GM21717 (cell line): Measurements from ENCODE around the gene OR2T29.
"Not testable (repeated sequence)": the region's sequence is repeated elsewhere in the genome, so short reads cannot be mapped to it uniquely, and the experiment has no call there.

Source experiments
- ATAC-seq: cut with Tn5 transposase; IDR thresholded peaks from one replicate; pipeline ENCODE4 v1.9.1; 2021; ENCODE audit warnings: mild to moderate bottlenecking, moderate library complexity; ENCODE audit not compliant: unreplicated experiment

The OR2T29 gene, protein sequence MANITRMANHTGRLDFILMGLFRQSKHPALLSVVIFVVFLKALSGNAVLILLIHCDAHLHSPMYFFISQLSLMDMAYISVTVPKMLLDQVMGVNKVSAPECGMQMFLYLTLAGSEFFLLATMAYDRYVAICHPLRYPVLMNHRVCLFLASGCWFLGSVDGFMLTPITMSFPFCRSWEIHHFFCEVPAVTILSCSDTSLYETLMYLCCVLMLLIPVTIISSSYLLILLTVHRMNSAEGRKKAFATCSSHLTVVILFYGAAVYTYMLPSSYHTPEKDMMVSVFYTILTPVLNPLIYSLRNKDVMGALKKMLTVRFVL

DNA sequence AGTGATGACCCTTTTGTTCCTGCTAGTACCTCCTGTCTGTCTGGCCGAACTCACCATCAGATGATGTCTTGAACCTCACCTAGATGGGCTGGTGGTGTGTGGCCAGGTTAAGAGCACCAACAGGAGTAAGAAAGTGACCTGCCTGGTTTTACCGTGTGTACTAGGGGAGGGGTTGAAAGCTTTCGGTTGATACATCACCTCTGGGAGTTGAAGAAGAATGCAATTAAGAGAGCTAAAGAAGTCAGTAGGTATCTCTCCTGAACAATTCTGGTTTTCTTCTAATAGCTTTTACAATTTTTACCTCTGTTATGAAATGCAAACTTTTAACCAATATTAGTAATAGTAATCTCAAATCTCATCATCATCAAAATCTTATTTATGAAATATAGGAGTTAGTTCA, at the start of gene OR2T29:
OR2T29 (minus strand) TSS at position 101 of the 400 bp plus-strand sequence. CDS start 3,281 bp downstream, outside the sequence.
- ATAC-seq, result not testable (repeated sequence)

DNA sequence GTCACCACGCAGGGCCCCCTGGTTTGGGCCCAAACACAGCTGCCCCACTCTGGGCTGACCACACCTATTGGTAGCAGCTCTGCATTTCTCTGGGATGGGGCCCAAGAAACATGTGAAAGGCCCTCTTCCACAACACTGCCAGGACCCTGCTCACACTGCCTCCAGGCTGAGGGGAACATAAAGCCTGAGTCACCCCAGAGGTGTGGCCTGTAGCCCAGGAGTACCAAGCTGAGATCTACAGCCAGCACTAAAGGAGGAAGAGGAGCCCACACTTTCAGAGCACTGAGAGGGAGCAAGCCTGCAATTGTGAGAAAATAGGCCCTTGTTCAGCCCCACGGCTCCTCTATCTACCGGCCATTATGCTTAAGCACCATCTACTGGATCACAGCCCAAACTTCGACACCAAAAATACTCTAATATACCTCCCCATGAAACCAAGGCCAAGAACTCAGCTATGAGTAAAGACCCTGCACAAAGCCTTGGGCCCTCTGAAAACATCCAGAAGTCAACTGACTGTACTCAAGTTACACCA, 49.4 kb upstream of the OR2T29 start:
- no peak for ATAC-seq

DNA sequence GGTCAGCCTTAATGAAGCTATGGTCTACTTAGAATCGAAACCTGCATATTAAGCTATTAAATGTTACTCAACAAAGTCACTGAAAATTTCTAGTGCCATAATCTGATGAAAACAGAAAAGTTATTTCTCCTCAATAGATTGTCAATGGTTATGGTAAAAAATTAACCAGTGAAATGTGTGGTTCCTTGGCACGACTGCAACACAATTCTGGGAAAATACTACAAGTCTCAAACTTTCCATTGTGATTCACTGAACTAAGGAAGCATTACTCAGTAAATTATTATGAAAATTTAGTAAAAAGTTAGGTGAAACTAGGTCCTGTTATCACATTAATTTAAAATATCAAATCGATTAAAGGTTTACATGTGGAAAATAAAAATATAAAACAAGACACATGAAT, 47.7 kb upstream of the OR2T29 start:
- no peak for ATAC-seq

DNA sequence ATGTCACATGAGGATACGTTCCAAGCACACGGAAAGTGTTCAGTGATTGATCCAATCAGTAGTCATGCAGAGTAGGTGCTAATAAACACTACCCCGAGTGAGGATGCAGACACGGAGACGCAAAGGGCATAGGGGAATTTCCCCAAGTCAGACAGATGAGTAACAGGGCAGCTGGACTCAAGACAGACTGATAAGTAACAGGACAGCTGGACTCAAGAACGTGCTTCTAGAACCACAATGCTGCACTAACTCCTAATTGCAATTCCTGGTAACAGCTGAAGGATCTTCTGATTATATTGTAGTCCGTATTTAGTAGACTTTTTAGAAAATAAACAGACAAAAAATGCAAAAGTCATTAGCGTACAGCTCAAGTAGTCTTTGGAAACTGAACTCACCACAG, 36.8 kb upstream of the OR2T29 start:
- ATAC-seq, result no peak

DNA sequence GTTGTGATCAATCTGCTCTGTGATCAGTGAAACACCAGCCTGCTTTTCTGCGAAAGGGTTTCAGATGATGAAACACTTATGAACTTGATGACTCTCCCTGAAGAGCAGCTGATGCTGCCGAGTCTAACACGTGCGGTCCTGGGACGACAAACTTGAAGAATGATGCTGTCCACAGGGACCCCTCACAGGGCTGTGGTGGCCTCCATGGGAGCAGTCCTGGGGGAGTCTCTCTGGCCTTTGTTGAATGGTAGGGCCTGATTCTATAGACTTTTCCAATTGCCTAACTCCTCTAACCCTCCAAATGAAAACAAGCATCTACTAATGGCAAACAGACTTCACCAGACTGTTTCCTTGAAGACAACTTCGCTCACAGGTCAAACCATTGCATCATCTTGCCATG, 35.0 kb upstream of the OR2T29 start, which contains the start of gene OR2T10:
OR2T10 (minus strand) TSS at position 112 of the 400 bp plus-strand sequence. CDS start 3,932 bp downstream, outside the sequence.
- no peak for ATAC-seq

DNA sequence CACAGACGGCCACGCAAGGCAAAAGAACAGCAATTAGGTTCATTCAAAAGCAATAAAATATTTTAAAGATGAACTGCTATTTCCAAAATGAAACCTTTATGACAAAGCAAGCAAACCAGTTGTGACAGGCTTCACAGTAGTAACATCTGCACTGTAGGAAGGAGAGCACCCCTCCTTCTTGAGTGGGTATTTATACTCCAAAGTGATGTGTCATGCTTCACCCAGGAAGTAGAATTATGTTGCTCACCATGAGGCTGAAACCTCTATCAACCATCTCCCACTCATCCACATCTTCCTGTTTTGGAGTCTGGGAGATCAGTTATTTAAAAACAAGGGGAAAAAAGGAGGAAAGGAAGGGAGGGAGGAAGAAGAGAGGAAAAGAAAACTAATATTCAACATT, 34.0 kb upstream of the OR2T29 start:
- peak; percentile 62 for ATAC-seq

DNA sequence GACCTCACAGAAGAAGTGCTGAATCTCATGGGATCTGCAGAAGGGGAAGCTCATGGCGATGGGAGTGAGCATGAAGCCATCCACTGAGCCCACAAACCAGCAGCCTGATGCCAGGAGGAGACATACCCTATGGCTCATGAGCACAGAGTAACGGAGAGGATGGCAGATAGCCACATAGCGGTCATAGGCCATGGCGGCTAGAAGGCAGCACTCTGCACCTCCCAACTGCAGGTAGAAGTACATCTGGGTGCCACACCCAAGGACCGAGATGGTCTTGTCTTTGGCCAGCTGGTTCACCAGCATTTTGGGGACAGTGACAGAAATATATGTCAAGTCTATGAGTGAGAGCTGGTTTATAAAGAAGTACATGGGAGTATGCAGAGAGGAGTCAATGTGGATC, 30.7 kb upstream of the OR2T29 start:
- no peak for ATAC-seq

DNA sequence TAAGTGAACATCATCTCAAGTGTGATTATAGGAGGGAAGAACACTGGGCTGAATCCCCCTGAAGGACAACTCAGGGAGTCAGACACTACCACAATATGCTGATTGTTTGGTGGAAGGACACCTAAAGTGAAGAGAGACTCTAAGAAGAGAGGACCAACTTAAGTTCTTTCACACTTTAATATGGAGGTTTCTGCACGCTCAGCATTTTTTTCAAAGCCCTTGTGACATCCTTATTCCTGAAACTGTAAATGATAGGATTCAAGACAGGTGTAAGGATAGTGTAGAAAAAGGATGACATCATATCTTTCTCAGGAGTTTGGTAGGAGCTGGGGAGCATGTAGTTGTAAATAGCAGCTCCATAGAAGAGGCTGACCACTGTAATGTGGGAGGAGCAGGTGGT, 30.1 kb upstream of the OR2T29 start:
- ATAC-seq, result no peak

DNA sequence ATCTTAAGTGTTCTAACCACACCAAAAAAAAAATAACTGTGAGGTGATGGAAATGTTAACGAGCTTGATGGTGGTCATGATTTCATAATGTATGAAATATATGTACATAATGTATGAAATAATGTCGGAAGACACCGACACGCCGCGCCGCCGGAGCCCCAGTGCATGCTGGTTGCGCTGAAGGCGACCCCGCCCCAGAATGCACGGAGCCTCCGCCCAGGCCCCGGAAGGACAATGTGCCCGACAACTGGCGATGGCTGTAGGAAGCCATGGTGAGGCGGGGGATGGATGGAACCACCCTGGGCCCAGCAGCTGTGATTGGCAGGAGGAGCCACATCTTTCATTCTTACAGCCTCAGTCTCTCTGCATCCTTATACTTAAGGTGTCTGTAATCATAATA, 27.5 kb upstream of the OR2T29 start:
- no peak for ATAC-seq

DNA sequence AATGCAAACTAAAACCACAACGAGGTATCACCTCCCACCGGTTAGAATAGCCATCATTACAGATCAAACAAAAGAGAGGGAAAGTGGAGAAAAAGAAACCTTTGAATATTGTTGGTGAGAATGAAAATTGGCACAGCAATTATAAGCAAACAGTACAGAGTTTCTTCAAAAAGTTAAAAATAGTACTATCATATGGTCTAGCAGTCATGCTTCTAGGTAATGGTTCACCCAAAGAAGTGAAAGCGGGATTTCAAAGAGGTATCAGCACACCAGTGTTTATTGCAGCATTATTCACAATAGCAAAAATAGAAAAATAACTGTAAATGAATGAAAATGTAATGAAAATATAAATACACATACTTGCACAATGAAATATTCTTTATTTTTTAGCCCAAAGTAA, 26.8 kb upstream of the OR2T29 start:
- no peak for ATAC-seq

DNA sequence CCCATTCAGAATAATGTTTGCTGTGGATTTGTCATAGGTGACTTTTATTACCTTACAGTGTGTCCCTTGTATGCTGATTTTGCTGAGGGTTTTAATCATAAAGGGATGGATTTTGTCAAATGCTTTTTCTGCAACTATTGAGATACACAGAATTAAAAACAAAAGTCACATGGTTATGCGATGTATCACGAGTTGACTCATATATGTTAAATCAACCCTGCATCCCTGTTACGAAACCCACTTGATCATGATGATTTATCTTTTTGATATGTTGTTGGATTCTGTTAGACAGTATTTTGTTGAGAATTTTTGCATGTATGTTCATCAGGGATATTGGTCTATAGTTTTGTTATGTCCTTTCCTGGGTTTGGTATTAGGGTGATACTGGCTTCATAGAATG, 22.7 kb upstream of the OR2T29 start:
- no peak for ATAC-seq

DNA sequence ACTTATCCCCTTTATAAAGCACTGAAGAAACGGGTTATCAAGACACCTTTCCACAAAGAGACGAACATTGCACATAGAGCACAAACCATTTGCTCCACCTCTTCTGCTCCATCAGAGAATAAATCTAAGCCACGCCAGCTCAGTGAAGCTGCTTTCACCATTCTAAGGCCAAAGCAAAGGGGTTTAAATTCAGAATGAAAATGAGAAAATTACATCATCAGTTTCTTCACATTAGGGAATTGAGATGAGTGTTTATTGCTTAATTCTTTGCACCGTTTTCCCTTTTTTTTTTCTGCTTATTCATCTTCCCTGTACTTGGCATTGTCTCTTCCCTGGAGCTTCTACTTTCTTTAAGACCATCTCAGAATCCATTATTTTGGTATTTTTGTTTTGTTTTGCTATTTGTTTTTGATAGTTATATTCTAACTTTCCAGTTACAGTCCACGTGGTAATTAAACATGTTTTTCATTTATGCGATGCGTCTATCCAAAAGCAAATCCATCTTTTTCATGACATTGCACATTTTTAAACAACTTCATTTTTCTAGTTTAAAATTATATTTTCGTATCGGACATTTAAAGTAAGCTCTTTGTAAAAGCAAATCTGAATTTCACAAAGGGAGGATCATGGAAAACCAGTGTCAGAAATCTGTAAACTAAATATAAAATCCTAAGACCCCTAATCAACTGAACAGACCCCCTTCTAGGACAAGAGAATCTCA, 13.8 kb upstream of the OR2T29 start:
- ATAC-seq, result peak; percentile 63

DNA sequence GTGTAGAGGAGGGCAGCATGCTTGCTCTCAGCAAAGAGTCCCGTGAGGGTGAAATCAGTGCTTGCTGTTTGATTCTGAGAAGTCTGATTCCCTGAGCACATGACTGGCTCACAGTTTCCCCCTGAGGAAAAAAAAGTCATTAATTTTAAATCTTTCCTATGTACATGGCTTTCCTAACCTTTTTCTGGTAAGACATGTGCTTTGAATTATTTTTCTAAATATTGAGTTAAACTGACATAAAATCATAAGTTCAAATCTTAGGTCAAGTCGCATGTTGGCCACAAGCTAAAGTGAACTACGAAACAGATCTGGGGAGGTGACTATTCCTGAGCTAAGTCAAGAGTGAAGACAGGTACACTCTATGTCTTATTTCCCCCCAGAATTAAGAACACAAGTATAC, 12.1 kb upstream of the OR2T29 start, which contains the start of gene OR2T34:
OR2T34 (minus strand) TSS at position 101 of the 400 bp plus-strand sequence; CDS start at position 101, 0 bp downstream.
- ATAC-seq, result not testable (repeated sequence)

DNA sequence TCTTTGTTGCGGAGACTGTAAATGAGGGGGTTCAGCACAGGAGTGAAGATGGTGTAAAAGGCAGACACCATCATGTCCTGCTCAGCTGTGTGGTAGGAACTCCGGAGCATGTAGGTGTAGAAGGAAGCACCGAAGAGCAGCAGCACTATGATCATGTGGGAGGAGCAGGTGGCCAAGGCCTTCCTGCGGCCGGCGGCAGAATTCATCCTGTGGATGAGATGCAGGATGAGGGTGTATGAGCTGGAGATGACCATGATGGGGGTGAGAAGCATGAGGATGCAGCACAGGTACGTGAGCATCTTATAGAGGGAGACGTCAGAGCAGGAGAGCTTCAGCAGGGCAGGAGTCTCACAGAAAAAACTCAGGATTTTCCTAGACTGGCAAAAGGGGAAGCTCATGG, 11.3 kb upstream of the OR2T29 start:
- ATAC-seq, result not testable (repeated sequence)

DNA sequence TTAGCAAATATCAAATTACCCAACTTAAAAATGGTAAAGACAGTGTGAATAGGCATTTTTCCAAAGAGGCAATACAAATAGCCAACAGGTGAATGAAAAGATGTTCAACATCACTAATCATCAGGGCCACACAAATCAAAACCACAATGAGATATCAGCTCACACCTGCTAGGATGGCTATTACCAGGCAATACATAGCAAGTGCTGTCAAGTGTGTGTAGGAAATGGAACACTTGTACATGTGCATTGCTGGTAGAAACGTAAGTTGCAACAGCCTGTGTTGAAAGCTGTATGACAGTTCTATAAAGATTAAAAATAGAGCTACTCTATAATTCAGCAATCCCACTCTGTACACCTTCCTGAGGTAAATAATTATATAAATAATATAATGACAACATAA, 9.5 kb upstream of the OR2T29 start:
- not testable (repeated sequence) for ATAC-seq

DNA sequence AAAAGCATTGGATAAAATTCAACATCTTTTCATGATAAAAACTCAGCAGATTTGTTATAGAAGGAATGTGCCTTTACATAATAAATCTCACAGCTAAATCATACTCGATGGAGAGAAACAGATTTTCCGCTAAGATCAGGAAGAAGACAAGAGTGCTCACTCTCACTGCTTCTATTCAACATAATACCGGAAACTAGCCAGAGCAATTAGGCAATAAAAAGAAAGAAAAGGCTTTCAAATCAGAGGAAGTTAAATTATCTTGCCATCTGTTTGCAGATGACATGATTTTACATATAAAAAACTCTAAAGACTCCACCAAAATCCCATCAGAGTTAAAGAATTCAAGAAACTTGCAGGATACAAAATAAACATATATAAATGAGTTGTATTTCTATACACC, 8.2 kb upstream of the OR2T29 start:
- not testable (repeated sequence) for ATAC-seq

DNA sequence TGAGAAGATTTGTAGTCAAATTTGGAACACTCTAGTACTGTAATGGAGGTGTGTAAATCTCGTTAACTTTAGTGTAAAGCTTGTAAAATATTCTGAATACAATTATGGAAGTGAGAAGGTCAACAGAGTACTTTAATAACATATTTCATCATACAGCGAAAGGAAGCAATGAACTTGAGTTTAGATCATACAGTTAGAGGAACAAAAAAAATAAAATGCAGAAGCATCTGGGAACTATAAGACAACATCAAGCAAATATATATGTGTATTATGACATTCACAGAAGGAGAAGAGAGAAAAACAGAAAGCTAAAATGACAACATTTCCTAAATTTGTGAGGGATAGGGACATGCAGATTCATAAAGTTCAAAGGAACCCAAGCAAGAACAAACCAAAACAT, 6.5 kb upstream of the OR2T29 start:
- not testable (repeated sequence) for ATAC-seq

DNA sequence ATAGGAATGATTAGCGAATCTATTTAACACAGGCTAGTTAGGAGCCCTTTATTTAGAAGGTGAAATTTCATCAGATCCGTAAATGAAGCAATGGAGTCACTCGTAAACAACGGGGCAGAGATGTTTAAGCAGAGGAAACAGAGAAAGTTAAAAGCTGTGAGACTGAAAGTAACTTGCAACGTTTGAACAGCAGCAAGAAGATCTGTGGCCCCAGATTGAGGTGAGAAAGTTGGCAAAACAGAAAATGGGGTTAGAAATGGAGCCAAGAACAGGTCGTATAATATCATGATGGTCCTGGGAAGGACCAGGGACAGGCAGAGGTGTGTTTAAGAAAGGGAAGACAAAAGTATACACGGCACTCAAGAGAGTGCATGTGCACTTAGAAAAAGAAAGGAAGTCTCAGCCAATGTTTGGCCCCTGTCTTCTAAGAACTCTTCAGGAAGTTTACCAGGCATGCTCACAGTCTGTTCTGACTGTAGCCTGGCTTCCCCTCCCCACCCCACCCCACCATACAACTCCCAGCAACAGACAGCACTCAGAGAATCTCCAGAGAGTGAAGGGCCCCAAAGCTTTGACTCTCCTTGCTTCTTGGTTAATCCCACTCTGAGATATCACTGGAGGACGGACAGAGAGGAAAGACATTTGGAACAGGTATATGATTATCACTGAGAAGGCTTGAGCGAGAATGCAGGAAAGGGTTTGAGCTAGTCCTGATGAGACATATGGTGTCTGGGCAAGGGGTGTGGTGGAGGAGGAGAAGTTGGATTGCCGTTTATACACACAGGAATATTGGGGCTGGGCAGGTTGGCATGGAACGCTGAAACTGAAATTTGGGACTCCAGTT, 3.2 kb upstream of the OR2T29 start:
- peak; percentile 61 for ATAC-seq

DNA sequence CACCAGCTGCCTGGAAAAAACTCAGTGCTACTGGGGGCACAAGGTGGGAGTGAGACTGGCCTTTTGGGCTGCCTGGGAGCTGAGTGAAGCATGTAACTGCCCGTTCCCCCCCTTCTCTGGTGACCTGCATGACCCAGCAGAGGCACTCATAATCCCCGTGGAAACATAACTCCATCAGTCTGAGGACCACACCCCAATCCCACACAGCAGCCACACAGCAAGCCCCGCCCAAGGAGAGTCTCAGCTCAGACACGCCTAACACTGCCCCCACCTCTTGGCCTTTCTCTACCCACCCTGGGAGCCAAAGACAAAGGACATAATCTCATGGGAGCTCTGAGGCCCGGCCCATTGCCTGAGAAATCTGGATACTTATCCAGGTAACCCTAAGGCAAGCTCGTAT, 11.5 kb downstream of the OR2T29 start:
- not testable (repeated sequence) for ATAC-seq

DNA sequence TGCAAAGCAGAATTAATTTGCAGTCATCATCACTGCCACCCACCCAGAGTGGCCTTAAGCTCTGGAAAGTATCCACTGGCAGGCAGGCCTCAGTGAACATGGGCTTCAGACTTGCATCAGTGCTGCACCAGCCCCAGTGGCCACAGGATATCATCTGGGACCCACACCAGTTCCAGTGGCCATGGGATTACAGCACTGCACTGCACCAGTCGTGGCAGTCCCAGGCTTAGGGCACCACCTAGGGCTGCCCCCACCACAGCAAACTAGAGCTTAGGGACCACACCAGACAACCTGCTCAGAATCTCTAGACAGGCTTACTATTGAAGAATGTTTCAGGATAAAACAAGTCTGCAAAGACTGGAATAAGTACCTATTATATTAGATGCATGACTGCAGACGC, 15.2 kb downstream of the OR2T29 start:
- not testable (repeated sequence) for ATAC-seq

DNA sequence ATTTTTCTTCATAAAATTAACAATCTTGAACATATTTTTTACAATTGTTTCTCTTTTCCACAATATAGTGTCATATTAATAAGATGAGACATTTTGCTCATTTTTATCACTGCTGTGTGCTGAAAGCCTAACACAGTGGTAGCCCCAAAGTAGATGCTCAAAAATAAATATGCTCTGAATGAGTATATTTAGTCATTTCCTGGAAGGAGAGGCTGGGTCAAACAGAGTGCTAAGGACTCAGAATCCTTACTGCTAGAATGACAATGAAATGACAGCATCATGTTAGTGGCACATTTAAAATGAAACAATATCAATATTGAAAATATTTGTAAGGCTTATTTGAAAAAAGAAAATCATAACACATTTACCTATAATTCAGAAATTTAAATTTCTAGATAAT, 25.1 kb downstream of the OR2T29 start:
- ATAC-seq, result not testable (repeated sequence)
